Naive thymus-derived CD8-positive, alpha-beta T cell (primary cell): ENCODE results near the gene P2RY14. TPM values are rescaled to one million over a fixed set of nuclear protein-coding genes. Genes with fewer than 3 reads are reported as not detected.

Experiments used
- ATAC-seq, 2 donors: fragments of 150-1000 bp; cut with Tn5 transposase in 1 of 2; sonication (Bioruptor Pico), chemical (Tn5 transposase) in 1 of 2; 1 replicate in 1 of 2; 2 replicates in 1 of 2; pipeline ENCODE4 v1.10.0; 2021; ENCODE audit warnings: mild to moderate bottlenecking in 2 of 2, moderate library complexity in 2 of 2
- POLR2A ChIA-PET: fragments of 350-600 bp; sonication (Branson Sonifier 250); formaldehyde crosslinking; loops from one replicate; lab custom pipeline; 2021; ENCODE audit warnings: antibody characterized with exemption; lab: Charles Lee
- DNase-seq, 10 donors: peaks; one replicate each; pipeline versions ENCODE4 v3.0.0 to v3.0.0-alpha.2; 2020 to 2022
- H3K27ac Mint-ChIP-seq, 10 donors: one replicate each; pipeline ENCODE4 v1.8.0; 2020 to 2022; ENCODE audit warnings: mild to moderate bottlenecking in 10 of 10, mixed read lengths in 10 of 10, moderate library complexity in 4 of 10, inconsistent platforms in 1 of 10
- H3K27me3 Mint-ChIP-seq, 5 donors: one replicate each; pipeline ENCODE4 v1.8.0; 2021 to 2022; ENCODE audit warnings: mixed read lengths in 5 of 5
- H3K36me3 Mint-ChIP-seq, 3 donors: one replicate each; pipeline ENCODE4 v1.8.0; 2020 to 2022; ENCODE audit warnings: mixed read lengths in 3 of 3, mild to moderate bottlenecking in 2 of 3, inconsistent platforms in 1 of 3
- H3K4me1 Mint-ChIP-seq, 4 donors: one replicate each; pipeline ENCODE4 v1.8.0; 2021 to 2022; ENCODE audit warnings: mixed read lengths in 4 of 4
- H3K4me3 Mint-ChIP-seq, 10 donors: one replicate each; pipeline ENCODE4 v1.8.0; 2020 to 2022; ENCODE audit warnings: mild to moderate bottlenecking in 10 of 10, mixed read lengths in 10 of 10, moderate library complexity in 6 of 10, inconsistent platforms in 1 of 10
- H3K9me3 Mint-ChIP-seq, 9 donors: one replicate each; pipeline ENCODE4 v1.8.0; 2020 to 2022; ENCODE audit warnings: mixed read lengths in 9 of 9, mild to moderate bottlenecking in 3 of 9, inconsistent platforms in 1 of 9, moderate library complexity in 1 of 9
- polyA plus RNA-seq, 3 donors: library from polyadenylated mRNA; unstranded; fragments of 300-500 nt; fragmentation: Illumina TruSeq; gene quantifications; one replicate each; pipeline ENCODE4 v1.2.3, GENCODE V29; 2021
- total RNA-seq, 8 experiments: library from RNA in 2 of 8; stranded (reverse) in 2 of 8; gene quantifications; one replicate each; pipeline ENCODE4 v1.2.3 and lab custom pipeline; 2021 to 2026

The P2RY14 gene
- total and polyA plus RNA-seq, 5 experiments from 2014 or later = 0.21 TPM; not detected in 4

- Mint-ChIP-seq H3K4me3 (no peak overlapping the region), H3K36me3 (no peaks in the 10 kb centered on the region), H3K9me3 (no peaks in the 10 kb centered on the region), H3K27me3 (peaks cover 3 to 21% (median 9%) of the 10 kb centered on the region in 5 donors), H3K27ac (no peak overlapping the region), H3K4me1 (no peaks in the 10 kb centered on the region)
- POLR2A ChIA-PET = no interaction called here
- no peak for DNase-seq
- no peak for ATAC-seq
These were observed 17.9 kb upstream of the P2RY14 start for GRCh38 chr3:151296226-151296625.

- DNase-seq (no peak), ATAC-seq (no peak)
- no peaks in the 10 kb centered on the region for H3K9me3 Mint-ChIP-seq
- H3K4me1 Mint-ChIP-seq = no peaks in the 10 kb centered on the region
- no peak overlapping the region for H3K4me3 Mint-ChIP-seq
- H3K27ac Mint-ChIP-seq = no peak overlapping the region
- H3K36me3 Mint-ChIP-seq = no peaks in the 10 kb centered on the region
- POLR2A ChIA-PET = no interaction called here
- peaks cover 1 to 9% (median 5%) of the 10 kb centered on the region in 5 donors for H3K27me3 Mint-ChIP-seq
These were observed 14.8 kb upstream of the P2RY14 start for GRCh38 chr3:151293127-151293526.

GRCh38 chr3:151290673-151291072 is 12.3 kb upstream of the P2RY14 start:
- H3K4me3 Mint-ChIP-seq = no peak overlapping the region
- POLR2A ChIA-PET = no interaction called here

GRCh38 chr3:151289445-151289844 is 11.1 kb upstream of the P2RY14 start:
- H3K4me1 Mint-ChIP-seq = no peaks in the 10 kb centered on the region
- H3K4me3 Mint-ChIP-seq = no peak overlapping the region
- ATAC-seq (no peak), DNase-seq (no peak)
- H3K27ac Mint-ChIP-seq = no peak overlapping the region
- no peaks in the 10 kb centered on the region for H3K9me3 Mint-ChIP-seq
- no peaks in the 10 kb centered on the region for H3K36me3 Mint-ChIP-seq
- POLR2A ChIA-PET = no interaction called here
- peaks cover 1 to 9% (median 3%) of the 10 kb centered on the region in 5 donors for H3K27me3 Mint-ChIP-seq

More at GRCh38 chr3:151290673-151291072, 12.3 kb upstream of the P2RY14 start:
- no peak overlapping the region for H3K27ac Mint-ChIP-seq
- DNase-seq = no peak
- no peaks in the 10 kb centered on the region for H3K9me3 Mint-ChIP-seq
- no peaks in the 10 kb centered on the region for H3K36me3 Mint-ChIP-seq
- ATAC-seq = no peak
- H3K4me1 Mint-ChIP-seq = no peaks in the 10 kb centered on the region
- H3K27me3 Mint-ChIP-seq = peaks cover 1 to 9% (median 5%) of the 10 kb centered on the region in 5 donors

GRCh38 chr3:151285940-151286339 is 7.6 kb upstream of the P2RY14 start:
- H3K4me3 Mint-ChIP-seq = no peak overlapping the region
- POLR2A ChIA-PET = no interaction called here
- peaks cover 0 to 8% (median under 1%) of the 10 kb centered on the region in 4 donors for H3K4me1 Mint-ChIP-seq
- H3K27ac Mint-ChIP-seq = peak overlapping the region in 2 of 10 donors; percentile 43 to 55
- ATAC-seq (no peak), DNase-seq (no peak)
- no peaks in the 10 kb centered on the region for H3K27me3 Mint-ChIP-seq
- H3K36me3 Mint-ChIP-seq = no peaks in the 10 kb centered on the region
- H3K9me3 Mint-ChIP-seq = no peaks in the 10 kb centered on the region

- DNase-seq (no peak), ATAC-seq (no peak)
- H3K9me3 Mint-ChIP-seq = no peaks in the 10 kb centered on the region
- POLR2A ChIA-PET = no interaction called here
- no peaks in the 10 kb centered on the region for H3K36me3 Mint-ChIP-seq
- H3K27me3 Mint-ChIP-seq = no peaks in the 10 kb centered on the region
- H3K27ac Mint-ChIP-seq = peak overlapping the region in 1 of 10 donors; percentile 18
- H3K4me3 Mint-ChIP-seq = no peak overlapping the region
- peaks cover 0 to 20% (median 5%) of the 10 kb centered on the region in 4 donors for H3K4me1 Mint-ChIP-seq
These were observed 5.6 kb upstream of the P2RY14 start for GRCh38 chr3:151283907-151284461.

GRCh38 chr3:151283387-151283786 is 5.0 kb upstream of the P2RY14 start:
- no peaks in the 10 kb centered on the region for H3K9me3 Mint-ChIP-seq
- POLR2A ChIA-PET = interaction anchor here (1.1 kb wide), 1 partner anchor 15 kb away, joined by 3 read pairs; no protein-coding TSS in a partner anchor
- H3K4me1 Mint-ChIP-seq = peaks cover 4 to 26% (median 11%) of the 10 kb centered on the region in 4 donors
- DNase-seq = no peak
- no peak for ATAC-seq
- peak overlapping the region in 2 of 10 donors; percentile 20 to 30 for H3K27ac Mint-ChIP-seq
- no peaks in the 10 kb centered on the region for H3K36me3 Mint-ChIP-seq
- no peaks in the 10 kb centered on the region for H3K27me3 Mint-ChIP-seq
- H3K4me3 Mint-ChIP-seq = no peak overlapping the region

- peak overlapping the region in 2 of 10 donors; percentile 20 to 30 for H3K27ac Mint-ChIP-seq
- POLR2A ChIA-PET = interaction anchor here (1.1 kb wide), 1 partner anchor 14 kb away, joined by 3 read pairs; no protein-coding TSS in a partner anchor
- no peak overlapping the region for H3K4me3 Mint-ChIP-seq
- no peaks in the 10 kb centered on the region for H3K36me3 Mint-ChIP-seq
- peak; percentile 53 to 62 for ATAC-seq
- H3K27me3 Mint-ChIP-seq = no peaks in the 10 kb centered on the region
- H3K9me3 Mint-ChIP-seq = no peaks in the 10 kb centered on the region
- H3K4me1 Mint-ChIP-seq = peaks cover 7 to 31% (median 15%) of the 10 kb centered on the region in 4 donors
- DNase-seq = peak in 3 of 10 donors; percentile 72 to 75 (median 73)
These were observed 4.6 kb upstream of the P2RY14 start for GRCh38 chr3:151282921-151283320.

GRCh38 chr3:151281671-151282324 is 3.5 kb upstream of the P2RY14 start:
- Mint-ChIP-seq H3K9me3 (no peaks in the 10 kb centered on the region), H3K36me3 (no peaks in the 10 kb centered on the region), H3K4me1 (peaks cover 8 to 41% (median 19%) of the 10 kb centered on the region in 4 donors), H3K4me3 (no peak overlapping the region), H3K27me3 (no peaks in the 10 kb centered on the region), H3K27ac (no peak overlapping the region)
- POLR2A ChIA-PET = interaction anchor here (1.1 kb wide), 1 partner anchor 13 kb away, joined by 3 read pairs; no protein-coding TSS in a partner anchor
- ATAC-seq (no peak), DNase-seq (no peak)

GRCh38 chr3:151276687-151277042 is 1.7 kb downstream of the P2RY14 start:
- Mint-ChIP-seq H3K4me3 (peak overlapping the region; percentile 31 to 71 (median 56)), H3K9me3 (no peaks in the 10 kb centered on the region), H3K36me3 (no peaks in the 10 kb centered on the region), H3K27ac (peak overlapping the region; percentile 63 to 97 (median 89)), H3K27me3 (no peaks in the 10 kb centered on the region), H3K4me1 (peaks cover 20 to 68% (median 41%) of the 10 kb centered on the region in 4 donors)
- ATAC-seq (peak; percentile 86 to 97), DNase-seq (peak in 8 of 10 donors; percentile 5 to 64 (median 32))
- POLR2A ChIA-PET = interaction anchor here (1.0 kb wide), 1 partner anchor 10 kb away, joined by 3 read pairs; no protein-coding TSS in a partner anchor

GRCh38 chr3:151276038-151276686 is 2.2 kb downstream of the P2RY14 start:
- Mint-ChIP-seq H3K36me3 (no peaks in the 10 kb centered on the region), H3K27me3 (no peaks in the 10 kb centered on the region), H3K4me3 (peak overlapping the region in 9 of 10 donors; percentile 31 to 71 (median 56)), H3K9me3 (no peaks in the 10 kb centered on the region), H3K27ac (peak overlapping the region; percentile 63 to 97 (median 89)), H3K4me1 (peaks cover 20 to 71% (median 41%) of the 10 kb centered on the region in 4 donors)
- DNase-seq (no peak), ATAC-seq (peak; percentile 9 to 23)
- POLR2A ChIA-PET = interaction anchor here (1.0 kb wide), 1 partner anchor 9 kb away, joined by 3 read pairs; no protein-coding TSS in a partner anchor

- Mint-ChIP-seq H3K4me3 (peak overlapping the region in 3 of 10 donors; percentile 1 to 23 (median 21)), H3K27ac (peak overlapping the region in 6 of 10 donors; percentile 15 to 89 (median 44)), H3K36me3 (no peaks in the 10 kb centered on the region), H3K27me3 (no peaks in the 10 kb centered on the region), H3K9me3 (no peaks in the 10 kb centered on the region), H3K4me1 (peaks cover 21 to 74% (median 45%) of the 10 kb centered on the region in 4 donors)
- POLR2A ChIA-PET = no interaction called here
- no peak for DNase-seq
- no peak for ATAC-seq
These were observed 3.3 kb downstream of the P2RY14 start for GRCh38 chr3:151275091-151275490.
